Cardiac septum (tissue), 1 donor: ENCODE results near the gene GALNTL6. TPM values are rescaled to one million over a fixed set of nuclear protein-coding genes. Genes with fewer than 3 reads are reported as not detected.

Source experiments
- DNase-seq: peaks from one replicate; pipeline ENCODE4 v3.0.0-alpha.2; 2020; ENCODE audit warnings: low spot score
- intact Hi-C: fragments of 100-400 bp; cut with DNase I; formaldehyde crosslinking; loops from one replicate; pipeline ENCODE4 v1.14.0; 2022
- total RNA-seq: library from RNA; stranded (reverse); fragmentation: NEBNext Ultra II Directional; extraction: Animal tissue kit (Norgen Biotek cat#: 25700); gene quantifications from one replicate; pipeline ENCODE4 v1.2.1, GENCODE V29; 2021
- donor health status: DM: no; HTN: no; CAD: no.

GALNTL6 gene
- total RNA-seq, 1 donor from 2014 or later = not detected

- no peak for DNase-seq
- intact Hi-C loops = no loop called here
Observed at GRCh38 chr4:171875291-171875690, 62.1 kb downstream of the GALNTL6 start.

GRCh38 chr4:171876636-171877035 is 63.4 kb downstream of the GALNTL6 start:
- DNase-seq = no peak
- intact Hi-C loops = no loop called here

GRCh38 chr4:171880136-171880535 is 66.9 kb downstream of the GALNTL6 start:
- intact Hi-C loops = no loop called here
- no peak for DNase-seq

GRCh38 chr4:171889681-171890080 is 76.5 kb downstream of the GALNTL6 start:
- intact Hi-C loops = no loop called here
- DNase-seq = no peak

GRCh38 chr4:171891038-171891437 is 77.8 kb downstream of the GALNTL6 start:
- intact Hi-C loops = no loop called here
- DNase-seq = no peak

- intact Hi-C loops = no loop called here
- DNase-seq = no peak
Observed at GRCh38 chr4:171896426-171896825, 83.2 kb downstream of the GALNTL6 start.

- intact Hi-C loops = no loop called here
- DNase-seq = no peak
Observed at GRCh38 chr4:171919314-171919713, 106.1 kb downstream of the GALNTL6 start.

- intact Hi-C loops = no loop called here
- no peak for DNase-seq
Observed at GRCh38 chr4:171920901-171921300, 107.7 kb downstream of the GALNTL6 start.

- intact Hi-C loops = no loop called here
- DNase-seq = no peak
Observed at GRCh38 chr4:171924746-171925376, 111.7 kb downstream of the GALNTL6 start.

- intact Hi-C loops = no loop called here
- DNase-seq = no peak
Observed at GRCh38 chr4:171928336-171928735, 115.1 kb downstream of the GALNTL6 start.

GRCh38 chr4:171929477-171929876 is 116.3 kb downstream of the GALNTL6 start:
- DNase-seq = no peak
- intact Hi-C loops = no loop called here

GRCh38 chr4:171929907-171930306 is 116.7 kb downstream of the GALNTL6 start:
- intact Hi-C loops = no loop called here
- no peak for DNase-seq

GRCh38 chr4:171932238-171932637 is 119.0 kb downstream of the GALNTL6 start:
- intact Hi-C loops = no loop called here

GRCh38 chr4:171940656-171941055 is 127.5 kb downstream of the GALNTL6 start:
- intact Hi-C loops = no loop called here
- no peak for DNase-seq

More at GRCh38 chr4:171932238-171932637, 119.0 kb downstream of the GALNTL6 start:
- DNase-seq = no peak

- DNase-seq = no peak
- intact Hi-C loops = no loop called here
Observed at GRCh38 chr4:171947400-171947799, 134.2 kb downstream of the GALNTL6 start.

GRCh38 chr4:171948038-171948437 is 134.8 kb downstream of the GALNTL6 start:
- intact Hi-C loops = no loop called here
- no peak for DNase-seq

- intact Hi-C loops = no loop called here
- DNase-seq = no peak
Observed at GRCh38 chr4:171954650-171955049, 141.4 kb downstream of the GALNTL6 start.

- intact Hi-C loops = no loop called here
- no peak for DNase-seq
Observed at GRCh38 chr4:171956678-171957077, 143.5 kb downstream of the GALNTL6 start.

- no peak for DNase-seq
- intact Hi-C loops = no loop called here
Observed at GRCh38 chr4:171962110-171962509, 148.9 kb downstream of the GALNTL6 start.

GRCh38 chr4:171966356-171966755 is 153.2 kb downstream of the GALNTL6 start:
- intact Hi-C loops = no loop called here
- DNase-seq = no peak

- intact Hi-C loops = no loop called here
- no peak for DNase-seq
Observed at GRCh38 chr4:171978216-171978615, 165.0 kb downstream of the GALNTL6 start.

GRCh38 chr4:171979461-171979860 is 166.3 kb downstream of the GALNTL6 start:
- no peak for DNase-seq
- intact Hi-C loops = no loop called here
